ENCODE data around the gene XPR1. TPM values are rescaled to one million over a fixed set of nuclear protein-coding genes. Genes with fewer than 3 reads are reported as not detected.

The XPR1 gene
- total RNA-seq, 1 experiment from 2014 or later = 16.8 TPM

DNA sequence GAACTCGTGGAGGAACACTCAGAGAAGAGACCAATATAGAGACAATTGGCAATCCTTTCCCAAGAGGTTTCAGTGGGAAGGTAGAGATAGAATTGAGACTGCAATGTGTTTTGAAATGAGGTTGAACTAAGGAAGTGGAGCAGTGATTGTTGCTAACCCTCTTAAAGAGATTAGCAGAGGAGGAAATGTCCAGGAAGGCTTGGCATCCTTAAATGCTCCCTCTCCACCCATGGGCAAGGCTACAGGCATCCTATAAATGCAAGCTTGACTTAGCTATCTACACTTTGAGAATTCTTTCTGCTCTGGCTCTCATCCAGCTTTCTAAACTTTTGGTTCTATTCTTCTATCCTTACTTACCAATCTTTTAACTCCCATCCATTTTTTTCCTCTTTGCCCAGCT, 30.3 kb upstream of the XPR1 start:
- POLR2A ChIA-PET (ENCODE audit: unreplicated experiment) = no interaction called here
- CTCF ChIA-PET = no interaction called here
- Histone ChIP-seq H4K20me1 (ENCODE audit: insufficient read depth) (no peaks in the 10 kb centered on the region), H3F3A (ENCODE audit: insufficient read depth, low read depth) (no peaks in the 10 kb centered on the region), H3K4me3 (no peak overlapping the region), H3K27ac (no peak overlapping the region), H3K27me3 (ENCODE audit: insufficient read depth, low read depth) (no peaks in the 10 kb centered on the region), H3K4me2 (no peak overlapping the region), H3K36me3 (ENCODE audit: low read depth) (no peaks in the 10 kb centered on the region), H3K9me2 (ENCODE audit: insufficient read depth) (no peaks in the 10 kb centered on the region), H3K79me2 (ENCODE audit: low read depth) (no peaks in the 10 kb centered on the region), H2AFZ (no peak overlapping the region), H3K4me1 (replicated peaks; ENCODE audit: insufficient read depth) (no peaks in the 10 kb centered on the region), H3K9me3 (ENCODE audit: insufficient read depth, low read depth) (no peaks in the 10 kb centered on the region)
- no peak for TF ChIP-seq EZH2 (IDR thresholded peaks at IDR 0.05; ENCODE audit: low read depth)
- TF ChIP-seq, protein P1, sequence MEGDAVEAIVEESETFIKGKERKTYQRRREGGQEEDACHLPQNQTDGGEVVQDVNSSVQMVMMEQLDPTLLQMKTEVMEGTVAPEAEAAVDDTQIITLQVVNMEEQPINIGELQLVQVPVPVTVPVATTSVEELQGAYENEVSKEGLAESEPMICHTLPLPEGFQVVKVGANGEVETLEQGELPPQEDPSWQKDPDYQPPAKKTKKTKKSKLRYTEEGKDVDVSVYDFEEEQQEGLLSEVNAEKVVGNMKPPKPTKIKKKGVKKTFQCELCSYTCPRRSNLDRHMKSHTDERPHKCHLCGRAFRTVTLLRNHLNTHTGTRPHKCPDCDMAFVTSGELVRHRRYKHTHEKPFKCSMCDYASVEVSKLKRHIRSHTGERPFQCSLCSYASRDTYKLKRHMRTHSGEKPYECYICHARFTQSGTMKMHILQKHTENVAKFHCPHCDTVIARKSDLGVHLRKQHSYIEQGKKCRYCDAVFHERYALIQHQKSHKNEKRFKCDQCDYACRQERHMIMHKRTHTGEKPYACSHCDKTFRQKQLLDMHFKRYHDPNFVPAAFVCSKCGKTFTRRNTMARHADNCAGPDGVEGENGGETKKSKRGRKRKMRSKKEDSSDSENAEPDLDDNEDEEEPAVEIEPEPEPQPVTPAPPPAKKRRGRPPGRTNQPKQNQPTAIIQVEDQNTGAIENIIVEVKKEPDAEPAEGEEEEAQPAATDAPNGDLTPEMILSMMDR (conservative IDR thresholded peaks at IDR 0.05) = no peak
- DNase-seq = no peak
- no TSS peak for BruUV-seq (replicated peaks)
- intact Hi-C loops (cut with micrococcal nuclease; ENCODE audit: unreplicated experiment) = no loop called here

DNA sequence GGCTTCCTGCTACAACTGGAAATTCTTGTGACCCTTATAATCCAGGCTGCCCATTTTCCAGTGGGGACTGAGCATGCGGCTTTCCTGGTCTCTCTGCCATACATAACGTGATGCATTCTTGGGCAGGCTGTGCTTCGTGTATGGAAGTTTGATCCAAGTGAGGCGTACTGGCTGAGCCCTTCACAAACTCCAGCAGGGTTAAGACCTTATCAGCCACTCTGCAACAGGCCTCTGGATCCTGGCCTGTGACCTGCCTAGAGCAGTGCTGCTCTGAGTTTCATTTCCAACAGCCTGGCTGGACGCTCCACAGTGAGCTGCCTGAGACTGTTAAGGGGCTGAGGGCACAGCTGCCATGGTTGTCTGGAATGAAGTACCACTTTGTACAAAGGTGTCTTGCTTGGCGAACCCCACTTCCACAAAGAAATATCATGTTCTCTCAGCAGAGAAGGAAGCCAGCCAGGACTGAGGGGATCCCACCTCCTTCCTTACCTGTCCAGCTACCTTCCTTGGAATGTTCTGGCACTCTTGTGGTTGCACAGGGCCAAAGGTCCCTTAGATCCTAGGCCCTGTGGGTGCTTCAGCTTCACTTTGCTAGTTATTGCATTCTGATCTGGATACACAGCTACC, 28.5 kb upstream of the XPR1 start:
- Histone ChIP-seq H3K4me2 (no peak overlapping the region), H3K9me3 (ENCODE audit: insufficient read depth, low read depth) (no peaks in the 10 kb centered on the region), H3F3A (ENCODE audit: insufficient read depth, low read depth) (no peaks in the 10 kb centered on the region), H3K27ac (no peak overlapping the region), H3K27me3 (ENCODE audit: insufficient read depth, low read depth) (no peaks in the 10 kb centered on the region), H2AFZ (no peak overlapping the region), H3K4me1 (replicated peaks; ENCODE audit: insufficient read depth) (no peaks in the 10 kb centered on the region), H3K79me2 (ENCODE audit: low read depth) (no peaks in the 10 kb centered on the region), H3K9me2 (ENCODE audit: insufficient read depth) (no peaks in the 10 kb centered on the region), H3K36me3 (ENCODE audit: low read depth) (no peaks in the 10 kb centered on the region), H4K20me1 (ENCODE audit: insufficient read depth) (no peaks in the 10 kb centered on the region), H3K4me3 (no peak overlapping the region)
- DNase-seq = no peak
- CTCF ChIA-PET = no interaction called here
- no TSS peak for BruUV-seq (replicated peaks)
- no peak for TF ChIP-seq EZH2 (IDR thresholded peaks at IDR 0.05; ENCODE audit: low read depth)
- TF ChIP-seq, protein P1 (conservative IDR thresholded peaks at IDR 0.05) = no peak
- POLR2A ChIA-PET (ENCODE audit: unreplicated experiment) = no interaction called here
- intact Hi-C loops (cut with micrococcal nuclease; ENCODE audit: unreplicated experiment) = no loop called here

DNA sequence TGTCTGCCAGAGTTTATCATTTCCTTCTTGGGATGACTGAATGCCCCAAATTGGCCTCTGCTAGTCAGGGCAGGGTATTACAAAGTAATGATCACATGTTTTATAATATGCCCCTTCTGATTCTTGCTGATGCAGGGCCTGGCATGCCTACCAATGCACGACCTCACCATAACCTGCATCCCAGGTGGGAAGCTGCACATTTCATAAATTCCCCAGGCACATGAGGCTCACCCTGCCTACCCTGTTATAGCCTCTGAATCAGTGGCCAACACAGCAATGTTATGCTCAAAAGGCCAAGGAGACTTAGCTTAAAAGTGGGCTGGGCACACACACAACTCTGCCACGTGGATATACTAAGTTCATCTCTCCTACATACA, 28.0 kb upstream of the XPR1 start:
- no peak for TF ChIP-seq EZH2 (IDR thresholded peaks at IDR 0.05; ENCODE audit: low read depth)
- TF ChIP-seq, protein P1 (conservative IDR thresholded peaks at IDR 0.05) = no peak
- H3K36me3 ChIP-seq (ENCODE audit: low read depth) = no peaks in the 10 kb centered on the region
- CTCF ChIA-PET = no interaction called here
- intact Hi-C loops (cut with micrococcal nuclease; ENCODE audit: unreplicated experiment) = no loop called here
- DNase-seq = no peak
- H3K79me2 ChIP-seq (ENCODE audit: low read depth) = no peaks in the 10 kb centered on the region
- no peaks in the 10 kb centered on the region for H3F3A ChIP-seq (ENCODE audit: insufficient read depth, low read depth)
- H4K20me1 ChIP-seq (ENCODE audit: insufficient read depth) = no peaks in the 10 kb centered on the region
- BruUV-seq (replicated peaks) = no TSS peak
- no peaks in the 10 kb centered on the region for H3K9me3 ChIP-seq (ENCODE audit: insufficient read depth, low read depth)
- no peaks in the 10 kb centered on the region for H3K9me2 ChIP-seq (ENCODE audit: insufficient read depth)
- H2AFZ ChIP-seq = no peak overlapping the region
- H3K4me2 ChIP-seq = no peak overlapping the region
- no peaks in the 10 kb centered on the region for H3K4me1 ChIP-seq (replicated peaks; ENCODE audit: insufficient read depth)
- H3K27me3 ChIP-seq (ENCODE audit: insufficient read depth, low read depth) = no peaks in the 10 kb centered on the region
- POLR2A ChIA-PET (ENCODE audit: unreplicated experiment) = no interaction called here
- no peak overlapping the region for H3K27ac ChIP-seq
- no peak overlapping the region for H3K4me3 ChIP-seq

Data from PC-9 (cell line).